ENCODE results near the gene PLOD1.

- no peak for TF ChIP-seq EZH2 (IDR thresholded peaks at IDR 0.05; ENCODE audit: borderline replicate concordance, low read depth, low read length, severe bottlenecking)
- TF ChIP-seq CTCF (IDR thresholded peaks at IDR 0.05; ENCODE audit: borderline replicate concordance, extremely low read depth, low read length, poor library complexity, severe bottlenecking), result no peak
These were observed 46.9 kb upstream of the PLOD1 start for GRCh38 chr1:11887666-11888007.

Data from DND-41 (cell line).